ENCODE data around the gene HSD17B12.

DNA sequence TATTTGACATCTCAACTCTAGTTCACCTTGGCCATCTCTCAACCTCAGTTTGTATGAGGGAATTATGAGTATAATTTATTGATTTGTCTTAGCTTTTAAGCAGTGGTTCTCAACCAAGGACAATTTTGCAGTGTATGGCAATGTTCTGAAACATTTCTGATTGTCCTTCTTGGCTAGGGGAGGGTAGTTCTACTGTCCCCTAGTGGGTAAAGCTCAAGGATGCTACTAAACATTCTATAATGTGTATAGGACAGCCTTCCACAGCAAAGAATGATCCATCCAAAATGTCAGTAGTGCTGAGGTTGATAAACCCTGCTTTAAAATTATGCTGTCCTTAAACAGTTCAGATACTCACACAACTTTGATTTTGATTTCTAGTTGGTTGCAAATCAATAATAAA lies 122.0 kb downstream of the HSD17B12 start:
- TF ChIP-seq CTCF (IDR thresholded peaks at IDR 0.05) = no peak
- no peak for TF ChIP-seq POLR2A (IDR thresholded peaks at IDR 0.05)
